ENCODE results near the gene CDH13. TPM values are rescaled to one million over a fixed set of nuclear protein-coding genes. Genes with fewer than 3 reads are reported as not detected.

Gene CDH13
- total and polyA plus RNA-seq, 9 of the 15 experiments (the other 6 are each of a cell fraction or from before 2014, with no cell fraction given), result 0.03 TPM; not detected in 8

DNA sequence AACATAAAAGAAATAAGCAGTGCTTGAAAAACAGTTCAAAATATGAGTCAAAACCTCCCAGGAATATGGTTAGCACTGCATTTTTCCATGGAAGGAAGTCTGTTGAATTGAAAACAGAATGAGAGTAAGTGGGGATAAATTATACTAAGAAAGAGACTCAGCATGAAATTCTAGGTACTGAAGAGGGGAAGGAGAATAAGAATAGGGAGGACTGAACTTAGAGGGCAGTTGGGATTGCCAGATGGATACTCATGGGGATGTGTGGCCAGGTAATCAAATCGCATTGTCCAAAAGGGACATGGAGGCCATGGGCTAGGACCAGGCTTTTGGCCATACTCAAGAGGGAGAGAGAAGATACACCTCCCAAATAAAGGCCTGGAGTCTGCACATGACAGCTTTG is 247.9 kb downstream of the CDH13 start:
- intact Hi-C loops (cut with micrococcal nuclease) (no loop called here), in situ Hi-C loops (cut with MboI) (no loop called here)
- Histone ChIP-seq H3K4me2 (ENCODE audit: insufficient read depth, low read length) (no peak overlapping the region), H3K27me3 (ENCODE audit: control insufficient read depth in 2 of 2, insufficient read depth in 2 of 2, low read length in 2 of 2) (no peaks in the 10 kb centered on the region), H2AFZ (ENCODE audit: low read depth, low read length) (no peak overlapping the region), H3K79me2 (ENCODE audit: control insufficient read depth, insufficient read depth, low read length) (no peaks in the 10 kb centered on the region), H3K27ac (ENCODE audit: extremely low read depth, low read depth, low read length) (no peak overlapping the region), H3K9me3 (replicated peaks; ENCODE audit: control insufficient read depth, insufficient read depth, low read depth, low read length) (no peaks in the 10 kb centered on the region), H3K9me1 (ENCODE audit: control insufficient read depth, insufficient read depth, low read length) (no peaks in the 10 kb centered on the region), H3K4me1 (replicated peaks in 1 of 2; ENCODE audit: control insufficient read depth in 2 of 2, insufficient read depth in 2 of 2, low read length in 2 of 2) (no peaks in the 10 kb centered on the region), H4K20me1 (replicated peaks; ENCODE audit: control insufficient read depth, insufficient read depth, low read length) (no peaks in the 10 kb centered on the region), H3K36me3 (ENCODE audit: control insufficient read depth, insufficient read depth, low read length) (no peaks in the 10 kb centered on the region), H3K4me3 (no peak overlapping the region), H3K9ac (ENCODE audit: insufficient read depth in 1 of 2, low read depth in 2 of 2, low read length in 2 of 2) (no peak overlapping the region)
- no TSS peak for BruUV-seq (replicated peaks)
- FAIRE-seq (no peak), ATAC-seq (no peak), DNase-seq (ENCODE audit: extremely low read depth in 1 of 4, low spot score in 3 of 4) (no peak)
- ChIA-PET POLR2A (no interaction called here), CTCF (ENCODE audit: low intra/inter-chr PET ratio) (no interaction called here)
- TF ChIP-seq ZNF561 (CRISPR knock-in tag; conservative IDR thresholded peaks at IDR 0.05) (no peak), SMARCE1 (IDR thresholded peaks at IDR 0.05) (no peak), PTBP1 (IDR thresholded peaks at IDR 0.05; ENCODE audit: low read depth, low read length) (no peak), SNIP1 (IDR thresholded peaks at IDR 0.05; ENCODE audit: low read depth) (no peak), SAP30 (IDR thresholded peaks at IDR 0.05; ENCODE audit: borderline replicate concordance, insufficient read depth, low read depth, low read length, poor library complexity, severe bottlenecking) (no peak), ZNF79 (CRISPR knock-in tag; IDR thresholded peaks at IDR 0.05; ENCODE audit: low read depth) (no peak), ZNF347 (CRISPR knock-in tag; IDR thresholded peaks at IDR 0.05; ENCODE audit: low read depth) (no peak), L3MBTL2 (IDR thresholded peaks at IDR 0.05) (no peak)
- TF ChIP-seq, protein P1, sequence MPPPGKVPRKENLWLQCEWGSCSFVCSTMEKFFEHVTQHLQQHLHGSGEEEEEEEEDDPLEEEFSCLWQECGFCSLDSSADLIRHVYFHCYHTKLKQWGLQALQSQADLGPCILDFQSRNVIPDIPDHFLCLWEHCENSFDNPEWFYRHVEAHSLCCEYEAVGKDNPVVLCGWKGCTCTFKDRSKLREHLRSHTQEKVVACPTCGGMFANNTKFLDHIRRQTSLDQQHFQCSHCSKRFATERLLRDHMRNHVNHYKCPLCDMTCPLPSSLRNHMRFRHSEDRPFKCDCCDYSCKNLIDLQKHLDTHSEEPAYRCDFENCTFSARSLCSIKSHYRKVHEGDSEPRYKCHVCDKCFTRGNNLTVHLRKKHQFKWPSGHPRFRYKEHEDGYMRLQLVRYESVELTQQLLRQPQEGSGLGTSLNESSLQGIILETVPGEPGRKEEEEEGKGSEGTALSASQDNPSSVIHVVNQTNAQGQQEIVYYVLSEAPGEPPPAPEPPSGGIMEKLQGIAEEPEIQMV (tag; conservative IDR thresholded peaks at IDR 0.05; ENCODE audit: low read depth), result no peak
- TF ChIP-seq, protein P2, sequence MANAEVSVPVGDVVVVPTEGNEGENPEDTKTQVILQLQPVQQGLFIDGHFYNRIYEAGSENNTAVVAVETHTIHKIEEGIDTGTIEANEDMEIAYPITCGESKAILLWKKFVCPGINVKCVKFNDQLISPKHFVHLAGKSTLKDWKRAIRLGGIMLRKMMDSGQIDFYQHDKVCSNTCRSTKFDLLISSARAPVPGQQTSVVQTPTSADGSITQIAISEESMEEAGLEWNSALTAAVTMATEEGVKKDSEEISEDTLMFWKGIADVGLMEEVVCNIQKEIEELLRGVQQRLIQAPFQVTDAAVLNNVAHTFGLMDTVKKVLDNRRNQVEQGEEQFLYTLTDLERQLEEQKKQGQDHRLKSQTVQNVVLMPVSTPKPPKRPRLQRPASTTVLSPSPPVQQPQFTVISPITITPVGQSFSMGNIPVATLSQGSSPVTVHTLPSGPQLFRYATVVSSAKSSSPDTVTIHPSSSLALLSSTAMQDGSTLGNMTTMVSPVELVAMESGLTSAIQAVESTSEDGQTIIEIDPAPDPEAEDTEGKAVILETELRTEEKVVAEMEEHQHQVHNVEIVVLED (CRISPR knock-in tag; IDR thresholded peaks at IDR 0.05), result no peak
- TF ChIP-seq, protein P3, sequence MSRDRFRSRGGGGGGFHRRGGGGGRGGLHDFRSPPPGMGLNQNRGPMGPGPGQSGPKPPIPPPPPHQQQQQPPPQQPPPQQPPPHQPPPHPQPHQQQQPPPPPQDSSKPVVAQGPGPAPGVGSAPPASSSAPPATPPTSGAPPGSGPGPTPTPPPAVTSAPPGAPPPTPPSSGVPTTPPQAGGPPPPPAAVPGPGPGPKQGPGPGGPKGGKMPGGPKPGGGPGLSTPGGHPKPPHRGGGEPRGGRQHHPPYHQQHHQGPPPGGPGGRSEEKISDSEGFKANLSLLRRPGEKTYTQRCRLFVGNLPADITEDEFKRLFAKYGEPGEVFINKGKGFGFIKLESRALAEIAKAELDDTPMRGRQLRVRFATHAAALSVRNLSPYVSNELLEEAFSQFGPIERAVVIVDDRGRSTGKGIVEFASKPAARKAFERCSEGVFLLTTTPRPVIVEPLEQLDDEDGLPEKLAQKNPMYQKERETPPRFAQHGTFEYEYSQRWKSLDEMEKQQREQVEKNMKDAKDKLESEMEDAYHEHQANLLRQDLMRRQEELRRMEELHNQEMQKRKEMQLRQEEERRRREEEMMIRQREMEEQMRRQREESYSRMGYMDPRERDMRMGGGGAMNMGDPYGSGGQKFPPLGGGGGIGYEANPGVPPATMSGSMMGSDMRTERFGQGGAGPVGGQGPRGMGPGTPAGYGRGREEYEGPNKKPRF (IDR thresholded peaks at IDR 0.05; ENCODE audit: low read depth, low read length), result no peak
- 0% methylated on average over 1 of the region's 1 CpG for WGBS (ENCODE audit: insufficient coverage, low coverage, missing lambda C conversion rate)

All from K562 (cell line).